Activated CD8-positive, alpha-beta memory T cell treated with anti-CD3 and anti-CD28 coated beads, Interleukin-2, amount 50 U/mL, for 1 hour (primary cell): ENCODE measurements around the gene ANKDD1A.

Experiments
- DNase-seq: peaks from one replicate; pipeline ENCODE4 v3.0.0-alpha.2; 2020; ENCODE audit errors: extremely low read depth

ANKDD1A gene

GRCh38 chr15:64961013-64961412 is 49.3 kb downstream of the ANKDD1A start:
- no peak for DNase-seq

DNA sequence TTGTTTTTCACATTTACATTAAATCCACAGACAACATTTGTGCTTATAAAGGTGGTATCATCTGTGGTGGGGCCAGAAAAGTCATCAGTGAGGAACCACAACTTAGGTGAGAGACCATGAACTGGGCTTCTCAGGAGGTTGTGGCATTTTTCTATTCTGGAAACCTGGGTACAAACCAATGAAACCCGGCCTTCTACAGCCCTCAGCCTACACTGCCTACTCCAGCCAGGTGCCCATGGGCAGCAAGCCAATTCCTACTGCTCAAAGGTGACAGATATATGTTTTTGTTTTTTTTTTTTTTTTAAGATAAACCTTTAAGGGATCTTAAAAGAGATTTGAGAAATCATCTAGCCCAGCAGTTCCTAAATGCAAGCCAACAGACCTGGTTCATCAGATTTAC is 57.7 kb downstream of the ANKDD1A start:
- no peak for DNase-seq

- DNase-seq: no peak
These were observed 59.0 kb downstream of the ANKDD1A start for GRCh38 chr15:64970698-64971097.

- no peak for DNase-seq
These were observed 63.7 kb downstream of the ANKDD1A start for GRCh38 chr15:64975390-64975789.

DNA sequence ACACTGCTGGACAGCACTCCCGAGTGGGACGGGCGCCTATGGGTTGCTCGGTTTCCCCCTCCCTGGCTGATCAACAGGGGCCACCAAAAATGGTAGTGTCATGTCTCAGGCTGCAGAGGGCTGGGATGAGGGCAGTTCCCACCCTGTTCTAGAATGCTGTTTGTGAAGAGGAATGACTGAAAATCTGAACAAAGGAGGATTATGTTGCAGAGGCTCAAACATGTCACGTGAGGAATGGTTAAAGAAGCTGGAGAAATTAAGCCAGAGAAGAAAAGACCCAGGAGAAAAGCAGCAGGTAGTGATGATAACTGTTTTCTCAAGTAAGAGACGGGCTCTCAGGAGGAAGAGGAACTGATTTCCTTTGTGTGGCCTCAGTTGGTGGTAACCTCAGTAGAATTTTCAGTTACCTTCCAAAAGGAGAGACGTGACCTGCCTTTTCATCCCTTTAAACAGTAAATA is 67.6 kb downstream of the ANKDD1A start:
- DNase-seq: no peak

- no peak for DNase-seq
These were observed 70.2 kb downstream of the ANKDD1A start for GRCh38 chr15:64981812-64982431.

- no peak for DNase-seq
These were observed 70.8 kb downstream of the ANKDD1A start for GRCh38 chr15:64982472-64982871.

DNA sequence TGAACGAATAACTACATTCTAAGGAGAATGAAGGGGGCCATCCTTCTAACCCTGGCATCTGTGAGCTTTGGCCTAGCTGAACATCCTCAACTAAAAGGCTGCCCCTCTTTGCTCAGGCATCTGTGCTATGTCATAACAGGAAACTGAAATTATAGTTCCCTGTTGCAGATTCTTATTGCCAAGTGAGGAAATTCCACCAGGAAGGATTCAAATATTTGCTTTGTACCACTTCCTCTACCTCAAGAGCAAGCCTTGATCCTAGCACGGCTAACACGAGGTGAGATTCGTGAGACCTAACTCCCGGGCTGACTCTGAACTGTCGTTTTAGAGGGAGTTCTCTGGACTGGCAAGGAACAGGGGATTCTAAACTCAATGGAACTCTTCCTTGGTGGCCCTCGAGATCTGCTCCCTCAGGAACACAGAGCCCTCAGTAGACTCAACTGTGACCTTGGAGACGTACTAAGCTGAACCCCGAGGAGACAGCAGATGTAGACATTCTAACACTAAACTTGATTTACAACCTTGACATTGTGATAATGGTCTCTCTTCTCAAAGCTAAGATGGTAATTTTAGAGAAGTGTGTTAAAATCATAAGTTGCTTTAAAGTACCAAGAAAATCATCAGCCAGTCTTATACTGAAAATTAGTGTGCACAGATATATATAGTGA is 73.8 kb downstream of the ANKDD1A start:
- DNase-seq: no peak

- DNase-seq: no peak
These were observed 75.4 kb downstream of the ANKDD1A start for GRCh38 chr15:64987136-64987535.

GRCh38 chr15:64989416-64990167 is 77.9 kb downstream of the ANKDD1A start, which contains the start of gene SPG21:
Gene SPG21, minus strand, starts transcription at chr15:64989914. Its CDS starts 6,345 bp downstream, at chr15:64983569.
- peak; percentile 63 for DNase-seq

DNA sequence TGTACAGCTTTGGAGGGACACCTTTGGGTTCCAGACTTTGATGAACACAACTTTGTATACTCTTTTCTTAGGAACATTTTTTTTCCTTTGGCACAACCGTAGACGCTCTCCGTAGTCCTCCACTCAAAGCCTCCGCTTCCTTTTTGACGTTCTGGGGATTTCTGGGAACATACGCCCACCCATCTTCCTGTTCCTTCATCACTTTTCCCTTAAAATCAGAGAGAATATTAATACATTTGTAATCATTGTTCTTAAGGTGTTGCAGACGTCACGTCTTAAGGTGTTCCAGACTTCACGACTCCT is 78.4 kb downstream of the ANKDD1A start:
- DNase-seq: no peak

DNA sequence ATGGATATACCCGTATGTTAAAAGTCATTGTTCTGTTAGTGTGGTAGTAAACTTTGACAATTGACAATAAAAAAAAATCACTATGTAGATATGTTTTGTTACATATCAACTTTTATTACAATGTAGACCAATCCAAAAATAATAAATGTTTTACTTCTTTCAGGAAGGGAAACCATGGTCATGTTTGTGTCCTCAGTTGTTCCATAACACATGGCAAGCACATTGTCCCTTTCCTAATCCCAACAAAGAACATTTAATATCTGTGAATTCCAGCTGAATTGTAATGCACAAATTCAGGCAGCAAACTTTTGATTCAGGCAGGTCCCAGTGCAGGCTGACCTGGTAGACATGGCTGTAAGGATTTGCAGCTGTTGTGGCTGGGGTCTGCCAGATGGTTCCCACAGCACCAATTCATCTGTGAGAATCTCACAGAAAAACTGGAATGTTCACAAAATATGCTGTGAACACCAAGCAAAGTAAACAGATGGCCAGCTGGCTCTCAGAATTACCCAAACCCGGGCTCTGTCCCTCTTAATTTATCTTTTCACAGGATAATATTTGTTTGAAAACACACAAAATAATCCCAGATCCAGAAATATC is 79.9 kb downstream of the ANKDD1A start:
- DNase-seq: no peak

GRCh38 chr15:64993290-64993689 is 81.6 kb downstream of the ANKDD1A start:
- DNase-seq: no peak

DNA sequence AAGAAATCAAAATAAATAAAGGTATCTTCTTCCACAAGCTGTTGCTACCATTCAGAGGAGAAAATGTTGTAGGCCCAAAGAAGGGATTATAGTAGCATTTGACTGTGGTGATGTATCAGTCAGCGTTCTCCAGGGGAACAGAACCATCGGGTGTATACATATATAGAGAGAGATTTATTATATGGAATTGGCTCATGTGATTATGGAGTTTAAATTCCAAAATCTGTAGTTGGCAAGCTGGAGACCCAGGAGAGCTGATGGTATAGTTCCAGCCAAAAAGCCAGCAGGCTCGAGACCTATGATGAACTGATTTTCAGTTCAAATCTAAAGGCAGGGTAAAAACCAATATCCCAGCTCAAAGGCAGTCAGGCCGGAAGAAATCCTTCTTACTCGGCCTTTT is 85.4 kb downstream of the ANKDD1A start:
- DNase-seq: no peak

DNA sequence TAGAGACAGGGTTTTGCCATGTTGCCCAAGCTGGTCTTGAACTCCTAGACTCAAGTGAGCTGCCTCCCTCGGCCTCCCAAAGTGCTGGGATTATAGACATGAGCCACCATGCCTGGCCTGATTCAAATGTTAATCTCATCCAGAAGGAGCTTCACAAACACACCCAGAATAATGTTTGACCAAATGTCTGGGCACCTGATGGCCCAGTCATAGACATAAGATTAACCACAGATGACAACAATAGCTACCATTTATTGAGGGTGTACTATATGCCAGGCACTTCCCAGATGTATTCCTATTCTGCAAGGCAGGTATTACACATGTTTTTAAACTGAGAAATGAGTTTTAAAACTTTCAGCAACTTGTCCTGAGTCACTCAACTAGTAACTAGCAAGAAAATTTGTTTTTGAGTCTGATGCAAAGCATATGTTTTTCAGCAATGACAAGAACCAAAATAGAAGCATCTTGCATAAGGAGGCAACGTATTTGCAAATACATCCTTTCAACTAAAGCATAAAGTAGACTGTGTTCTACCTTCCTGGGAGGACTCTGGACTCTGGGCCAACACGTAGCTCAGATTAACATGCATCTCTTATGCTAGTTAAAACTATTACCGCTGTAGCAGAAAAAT is 86.2 kb downstream of the ANKDD1A start:
- no peak for DNase-seq

DNA sequence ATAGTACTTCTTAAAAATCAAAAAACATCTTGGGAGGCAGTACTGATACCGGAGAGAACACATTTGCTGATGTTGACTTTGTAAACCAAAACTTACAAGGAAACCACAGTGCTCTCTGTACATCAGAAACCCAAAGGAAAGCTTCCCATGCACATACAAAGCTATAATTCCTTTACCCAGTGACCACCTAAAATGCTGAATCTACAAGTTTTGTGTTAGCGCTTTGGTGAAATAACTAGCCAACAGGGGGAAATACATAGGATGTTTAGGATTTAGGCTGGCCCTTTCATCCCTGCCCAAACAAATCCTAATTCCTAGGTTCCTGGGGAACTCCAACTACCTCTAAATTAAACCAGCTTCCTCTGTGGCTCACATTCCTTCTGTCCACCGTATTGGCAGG is 93.3 kb downstream of the ANKDD1A start:
- DNase-seq: no peak

DNA sequence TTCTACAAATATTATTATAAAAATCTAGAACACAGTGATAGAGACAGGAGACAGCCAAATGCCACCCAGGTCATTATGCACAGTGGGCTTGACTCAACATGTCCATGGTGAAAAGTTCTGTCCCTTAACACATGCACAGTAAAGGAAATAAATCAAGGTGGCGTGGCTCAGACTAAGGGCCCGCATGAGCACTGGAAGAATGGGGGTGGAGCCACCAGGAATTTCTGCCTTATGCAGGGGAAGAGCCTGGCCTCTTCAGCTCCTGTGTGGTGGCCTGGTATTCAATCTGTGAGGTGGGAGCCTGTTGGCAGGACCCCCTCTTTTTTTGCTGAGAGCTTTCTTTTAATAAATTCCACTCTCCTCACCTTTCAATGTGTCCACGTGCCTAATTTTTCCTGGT is 95.2 kb downstream of the ANKDD1A start:
- DNase-seq: no peak
